Neural cell (in vitro differentiated cells): ENCODE data around the gene TMEM183A. TPM values are rescaled to one million over a fixed set of nuclear protein-coding genes. Genes with fewer than 3 reads are reported as not detected.
"Not testable (repeated sequence)": the region's sequence is repeated elsewhere in the genome, so short reads cannot be mapped to it uniquely, and the experiment has no call there.

Experiments
- H2AFZ ChIP-seq: fragments of 200-600, 300-800 bp; sonication (generic), shearing (Covaris generic); 2 replicates; pipeline ENCODE4 v1.6.0; 2014; ENCODE audit warnings: low read depth, mild to moderate bottlenecking, antibody characterized with exemption, low read length, moderate library complexity
- H3F3A ChIP-seq: fragments of 200-600 bp; shearing (Covaris generic); 2 replicates; pipeline ENCODE4 v1.6.1; 2016; ENCODE audit warnings: mild to moderate bottlenecking, moderate library complexity, mixed read lengths, antibody characterized with exemption, low read length; ENCODE audit not compliant: insufficient read depth, poor library complexity, severe bottlenecking
- H3K27ac ChIP-seq: fragments of 200-600, 300-800 bp; sonication (generic), shearing (Covaris generic); 2 replicates; pipeline ENCODE4 v1.5.1; 2014; ENCODE audit warnings: mild to moderate bottlenecking, low read length, moderate library complexity
- H3K27me3 ChIP-seq: fragments of 300-800, 200-600 bp; sonication (generic), shearing (Covaris generic); 2 replicates; pipeline ENCODE4 v1.6.0; 2014; ENCODE audit warnings: mild to moderate bottlenecking, low read depth, low read length, moderate library complexity; ENCODE audit not compliant: insufficient read depth
- H3K36me3 ChIP-seq: fragments of 300-800, 200-600 bp; sonication (generic), shearing (Covaris generic); 2 replicates; pipeline ENCODE4 v1.5.1; 2014; ENCODE audit warnings: mild to moderate bottlenecking, antibody characterized with exemption, low read length, moderate library complexity; ENCODE audit not compliant: insufficient read depth
- H3K4me2 ChIP-seq: fragments of 300-800, 200-600 bp; sonication (generic), shearing (Covaris generic); 2 replicates; pipeline ENCODE4 v1.6.0; 2014; ENCODE audit warnings: mild to moderate bottlenecking, low read length
- H3K4me3 ChIP-seq: fragments of 300-800, 200-600 bp; sonication (generic), shearing (Covaris generic); 2 replicates; pipeline ENCODE4 v1.5.1; 2014; ENCODE audit warnings: mild to moderate bottlenecking, low read length, moderate library complexity
- H3K79me2 ChIP-seq: fragments of 200-600 bp; shearing (Covaris generic); replicated peaks from 2 replicates; pipeline ENCODE4 v1.6.0; 2014; ENCODE audit warnings: mild to moderate bottlenecking, low read length, moderate library complexity; ENCODE audit not compliant: insufficient read depth
- H3K9ac ChIP-seq: fragments of 300-800, 200-600 bp; sonication (generic), shearing (Covaris generic); 2 replicates; pipeline ENCODE4 v1.6.1; 2016; ENCODE audit warnings: mild to moderate bottlenecking, low read length, mixed read lengths
- H3K9me2 ChIP-seq: fragments of 200-600 bp; shearing (Covaris generic); 2 replicates; pipeline ENCODE4 v1.6.1; 2016; ENCODE audit warnings: mild to moderate bottlenecking, low read length, mixed read lengths; ENCODE audit not compliant: insufficient read depth
- H3K9me3 ChIP-seq: fragments of 200-600, 300-800 bp; sonication (generic), shearing (Covaris generic); 2 replicates; pipeline ENCODE4 v1.6.1; 2016; ENCODE audit warnings: mild to moderate bottlenecking, mixed run types, low read length, moderate library complexity, mixed read lengths
- H4K20me1 ChIP-seq: fragments of 200-600 bp; shearing (Covaris generic); 2 replicates; pipeline ENCODE4 v1.6.1; 2016; ENCODE audit warnings: mild to moderate bottlenecking, mixed run types; ENCODE audit not compliant: insufficient read depth
- CTCF ChIP-seq: fragments of 450-650 bp; IDR thresholded peaks from 2 replicates; pipeline ENCODE4 v1.5.1; 2014; ENCODE audit warnings: antibody characterized with exemption, mild to moderate bottlenecking, moderate library complexity; ENCODE audit not compliant: poor library complexity, severe bottlenecking
- EP300 ChIP-seq: fragments of 450-650 bp; conservative IDR thresholded peaks from 2 replicates; pipeline ENCODE4 v1.6.1; 2014; ENCODE audit warnings: antibody characterized with exemption, mild to moderate bottlenecking, moderate library complexity; ENCODE audit not compliant: poor library complexity, severe bottlenecking
- EZH2 ChIP-seq: fragments of 200-600, 300-800 bp; shearing (Covaris generic), sonication (generic); IDR thresholded peaks from 2 replicates; pipeline ENCODE4 v1.6.1; 2014; ENCODE audit warnings: antibody characterized with exemption, low read length, borderline replicate concordance, mild to moderate bottlenecking; ENCODE audit not compliant: insufficient read depth, poor library complexity, severe bottlenecking
- MXI1 ChIP-seq: fragments of 450-650 bp; conservative IDR thresholded peaks from 2 replicates; pipeline ENCODE4 v1.6.1; 2014; ENCODE audit warnings: antibody characterized with exemption, mild to moderate bottlenecking; ENCODE audit not compliant: poor library complexity, severe bottlenecking
- POLR2AphosphoS5 ChIP-seq: IDR thresholded peaks from 2 replicates; pipeline ENCODE4 v1.6.1; 2012
- RAD21 ChIP-seq: fragments of 450-650 bp; conservative IDR thresholded peaks from 2 replicates; pipeline ENCODE4 v1.6.1; 2014; ENCODE audit warnings: antibody characterized with exemption, mild to moderate bottlenecking, moderate library complexity
- REST ChIP-seq: IDR thresholded peaks from 2 replicates; pipeline ENCODE4 v1.6.1; 2012; ENCODE audit warnings: borderline replicate concordance
- SMC3 ChIP-seq: fragments of 450-650 bp; conservative IDR thresholded peaks from 2 replicates; pipeline ENCODE4 v1.6.1; 2014; ENCODE audit warnings: antibody characterized with exemption, mild to moderate bottlenecking, moderate library complexity; ENCODE audit not compliant: poor library complexity
- TAF1 ChIP-seq: IDR thresholded peaks from 2 replicates; pipeline ENCODE4 v1.6.1; 2012; ENCODE audit warnings: low read depth
- polyA plus RNA-seq: library from polyadenylated mRNA; depleted of rRNA; stranded (reverse); fragments of >200 nt; gene quantifications from 2 replicates; pipeline ENCODE4 v1.2.3, GENCODE V29; 2014

The TMEM183A gene
- polyA plus RNA-seq, 1 donor from 2014 or later: 237 TPM

- TF ChIP-seq TAF1: no peak
- no peak for TF ChIP-seq SMC3
- TF ChIP-seq REST: no peak
- no peak for TF ChIP-seq POLR2AphosphoS5
- TF ChIP-seq RAD21: no peak
- TF ChIP-seq CTCF: no peak
- TF ChIP-seq MXI1: no peak
- TF ChIP-seq EZH2: no peak
- no peak for TF ChIP-seq EP300
- Histone ChIP-seq H3K9ac (no peak overlapping the region), H3K36me3 (no peaks in the 10 kb centered on the region), H4K20me1 (no peaks in the 10 kb centered on the region), H3F3A (no peaks in the 10 kb centered on the region), H3K4me2 (no peak overlapping the region), H3K4me3 (no peak overlapping the region), H3K9me3 (no peaks in the 10 kb centered on the region), H3K79me2 (no peaks in the 10 kb centered on the region), H3K27ac (no peak overlapping the region), H3K27me3 (no peaks in the 10 kb centered on the region), H2AFZ (no peak overlapping the region), H3K9me2 (no peaks in the 10 kb centered on the region)
These were observed 24.3 kb upstream of the TMEM183A start for GRCh38 chr1:202982715-202983430.

- not testable (repeated sequence) for H3K9me2 ChIP-seq, H3K4me3 ChIP-seq, H3K79me2 ChIP-seq, H3K27me3 ChIP-seq, H3F3A ChIP-seq, H3K9ac ChIP-seq, H4K20me1 ChIP-seq, H3K9me3 ChIP-seq, H2AFZ ChIP-seq, H3K36me3 ChIP-seq, H3K4me2 ChIP-seq, H3K27ac ChIP-seq
These were observed 21.1 kb upstream of the TMEM183A start for GRCh38 chr1:202986120-202986519.
